Testis (tissue), 3 donors: Measurements from ENCODE around the gene CD8B. TPM values are rescaled to one million over a fixed set of nuclear protein-coding genes. Genes with fewer than 3 reads are reported as not detected.

ENCODE experiments used
- DNase-seq: peaks from one replicate; pipeline ENCODE4 v3.0.0-alpha.2; 2019
- H3K27ac ChIP-seq, 2 donors: fragments of 200-600 bp; sonication (generic); one replicate each; pipeline ENCODE4 v1.5.1; 2019
- H3K27me3 ChIP-seq: fragments of 200-600 bp; sonication (generic); one replicate; pipeline ENCODE4 v1.5.1; 2019
- H3K36me3 ChIP-seq: fragments of 200-600 bp; sonication (generic); one replicate; pipeline ENCODE4 v1.5.1; 2017; ENCODE audit warnings: low read depth; ENCODE audit errors: missing control alignments
- H3K4me1 ChIP-seq: fragments of 200-600 bp; sonication (generic); one replicate; pipeline ENCODE4 v1.5.1; 2019
- H3K4me3 ChIP-seq, 2 donors: fragments of 200-600 bp; sonication (generic); one replicate each; pipeline ENCODE4 v1.5.1; 2017 to 2019
- H3K9me3 ChIP-seq: fragments of 200-600 bp; sonication (generic); one replicate; pipeline ENCODE4 v1.5.1; 2017
- CTCF ChIP-seq, 3 experiments: fragments of 450-650 bp in 2 of 3; fragments of 200-600 bp in 1 of 3; sonication (generic) in 1 of 3; IDR thresholded peaks; one replicate each; pipeline ENCODE4 v1.5.1; 2016 to 2019; ENCODE audit warnings: antibody characterized with exemption in 3 of 3, mild to moderate bottlenecking in 2 of 3, moderate library complexity in 1 of 3
- POLR2A ChIP-seq: fragments of 450-650 bp; IDR thresholded peaks from one replicate; pipeline ENCODE4 v1.6.1; 2017; ENCODE audit warnings: antibody characterized with exemption, mild to moderate bottlenecking, moderate library complexity
- WGBS, 2 donors: methylation state at CpG; one replicate each; pipeline ENCODE4 v1.1.5; 2018; 5-methylcytosine and 5-hydroxymethylcytosine counted together
- intact Hi-C: fragments of 100-400 bp; cut with DNase I; formaldehyde crosslinking; loops from one replicate; pipeline ENCODE4 v1.15.1; 2023; ENCODE audit warnings: low total_unique reads
- polyA plus RNA-seq: library from polyadenylated mRNA; stranded (reverse); fragments of 350-450 nt; fragmentation: Illumina TruSeq; extraction: RNeasy Lipid Tissue Mini Kit (QIAGEN cat#74804); gene quantifications from one replicate; pipeline ENCODE4 v1.2.3, GENCODE V29; 2014; ENCODE audit warnings: low read depth, low replicate concordance; ENCODE audit not compliant: insufficient read depth
- total RNA-seq, 2 donors: library from RNA; depleted of rRNA; stranded (reverse); fragments of >200 nt; gene quantifications; one replicate each; pipeline ENCODE4 v1.2.3, GENCODE V29; 2016

CD8B gene
- total and polyA plus RNA-seq, 3 donors from 2014 or later, result 0.43 to 2.2 TPM; not detected in 1

- WGBS, 2 donors, result 75 to 84% methylated on average over 9 to 10 of the region's 10 CpGs
- Histone ChIP-seq H3K4me3 (no peak overlapping the region), H3K27me3 (no peaks in the 10 kb centered on the region), H3K9me3 (no peaks in the 10 kb centered on the region), H3K36me3 (no peaks in the 10 kb centered on the region), H3K27ac (no peak overlapping the region), H3K4me1 (no peaks in the 10 kb centered on the region)
- intact Hi-C loops, result no loop called here
- TF ChIP-seq POLR2A, result no peak
- TF ChIP-seq CTCF (IDR thresholded peaks at IDR 0.05), result no peak
- no peak for DNase-seq
These were observed 28.4 kb downstream of the CD8B start for GRCh38 chr2:86833315-86833714.

- intact Hi-C loops, result no loop called here
- H3K36me3 ChIP-seq, result no peaks in the 10 kb centered on the region
- H3K27me3 ChIP-seq, result no peaks in the 10 kb centered on the region
- H3K27ac ChIP-seq, result no peak overlapping the region
- H3K4me1 ChIP-seq, result no peaks in the 10 kb centered on the region
- 75 to 76% methylated on average over 7 of the region's 7 CpGs for WGBS, 2 donors
- no peak overlapping the region for H3K4me3 ChIP-seq
- H3K9me3 ChIP-seq, result no peaks in the 10 kb centered on the region
- TF ChIP-seq CTCF (IDR thresholded peaks at IDR 0.05), result no peak
- DNase-seq, result no peak
These were observed 29.2 kb downstream of the CD8B start for GRCh38 chr2:86832334-86833096.

GRCh38 chr2:86831537-86831936 is 30.1 kb downstream of the CD8B start:
- TF ChIP-seq POLR2A, result no peak
- no peak for TF ChIP-seq CTCF (IDR thresholded peaks at IDR 0.05)
- no peak for DNase-seq
- no peaks in the 10 kb centered on the region for H3K36me3 ChIP-seq
- no peak overlapping the region for H3K4me3 ChIP-seq
- no peaks in the 10 kb centered on the region for H3K9me3 ChIP-seq
- H3K27me3 ChIP-seq, result no peaks in the 10 kb centered on the region
- WGBS, 2 donors, result 32 to 57% methylated on average over 2 of the region's 2 CpGs
- no peaks in the 10 kb centered on the region for H3K4me1 ChIP-seq
- intact Hi-C loops, result no loop called here
- no peak overlapping the region for H3K27ac ChIP-seq

- Histone ChIP-seq H3K27ac (no peak overlapping the region), H3K27me3 (no peaks in the 10 kb centered on the region), H3K4me3 (no peak overlapping the region), H3K4me1 (no peaks in the 10 kb centered on the region), H3K9me3 (no peaks in the 10 kb centered on the region), H3K36me3 (no peaks in the 10 kb centered on the region)
- 91 to 96% methylated on average over 4 of the region's 4 CpGs for WGBS, 2 donors
- DNase-seq, result no peak
- TF ChIP-seq CTCF (IDR thresholded peaks at IDR 0.05) (no peak), POLR2A (no peak)
- intact Hi-C loops, result no loop called here
These were observed 34.7 kb downstream of the CD8B start for GRCh38 chr2:86826951-86827350.
